Pulmonary artery endothelial cell (primary cell): ENCODE data around the gene VENTX. TPM values are rescaled to one million over a fixed set of nuclear protein-coding genes. Genes with fewer than 3 reads are reported as not detected.
"Not testable (repeated sequence)": the region's sequence is repeated elsewhere in the genome, so short reads cannot be mapped to it uniquely, and the experiment has no call there.

Experiments
- DNase-seq: peaks from one replicate; pipeline ENCODE4 v3.0.0-alpha.2; 2011; ENCODE audit warnings: low read depth, low spot score
- total RNA-seq: library from RNA; depleted of rRNA; stranded (reverse); fragments of >200 nt; gene quantifications from 2 replicates; pipeline ENCODE4 v1.2.3, GENCODE V29; 2014

Gene VENTX
- total RNA-seq, 1 donor from 2014 or later, result not detected

DNA sequence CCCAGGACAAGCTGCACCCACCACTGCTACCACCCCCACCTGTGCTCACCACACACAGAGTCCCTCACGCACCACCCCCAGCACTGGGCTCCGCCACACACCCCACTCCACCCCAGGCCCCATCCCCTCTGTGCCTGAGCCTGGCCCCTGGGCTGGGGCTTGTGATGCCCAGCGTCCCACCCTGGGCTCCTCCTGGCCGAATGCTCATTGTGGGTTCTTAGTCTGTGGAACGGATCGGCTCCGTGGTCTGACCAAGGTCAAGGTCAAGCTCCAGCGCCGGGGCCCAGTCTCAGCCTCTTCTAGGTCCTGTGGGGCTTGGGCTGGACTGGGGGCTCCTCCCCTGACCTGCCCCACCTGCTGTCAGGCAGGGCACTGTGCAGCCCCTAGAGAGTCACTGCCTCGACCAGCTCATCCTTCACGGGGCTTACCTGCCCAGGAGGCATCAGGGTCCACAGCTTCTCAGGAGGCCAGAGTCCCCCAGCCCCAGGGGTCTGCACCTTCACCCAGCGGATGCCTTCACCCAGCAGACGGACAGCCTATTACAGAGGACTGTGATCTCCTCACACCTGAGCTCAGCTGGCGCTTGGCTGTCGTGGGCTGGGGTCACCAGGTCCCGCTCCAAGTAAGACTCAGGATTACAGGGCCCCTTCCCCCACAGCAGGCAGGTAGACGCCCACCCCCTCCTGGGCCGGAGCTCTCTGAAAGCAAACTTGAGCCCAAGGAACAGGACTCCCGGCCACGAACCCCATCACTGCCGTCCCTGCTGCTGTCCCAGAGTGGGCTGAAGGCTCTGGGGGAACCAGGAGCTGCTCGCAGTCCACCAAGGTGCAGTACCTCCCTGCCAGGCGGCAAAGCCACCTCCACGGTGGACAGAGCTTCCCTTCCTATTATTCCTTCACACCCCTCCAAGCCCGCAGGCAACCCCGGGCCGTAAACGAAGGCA lies 22.9 kb upstream of the VENTX start:
- DNase-seq, result no peak

DNA sequence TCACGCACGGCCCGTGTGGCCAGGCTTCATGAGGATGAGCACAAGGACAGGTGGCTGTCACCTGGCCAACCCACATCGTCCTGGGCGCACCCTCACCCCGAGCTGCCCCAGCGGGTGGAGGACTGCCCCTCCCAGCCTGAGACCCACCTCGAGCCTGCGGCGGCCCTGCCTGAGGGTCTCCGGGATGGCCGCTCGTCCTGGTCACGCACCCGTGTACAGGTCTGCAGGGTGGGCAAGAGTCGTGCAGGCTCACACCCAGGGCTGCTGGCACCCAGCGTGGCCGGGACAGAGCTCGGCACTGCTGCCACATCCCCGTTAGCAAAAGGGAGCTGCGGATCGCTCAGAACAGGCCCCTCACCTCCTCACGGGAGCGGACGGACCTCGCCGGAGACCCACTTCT lies 22.1 kb upstream of the VENTX start:
- DNase-seq, result no peak

GRCh38 chr10:133216776-133217175 lies 20.9 kb upstream of the VENTX start:
- no peak for DNase-seq

DNA sequence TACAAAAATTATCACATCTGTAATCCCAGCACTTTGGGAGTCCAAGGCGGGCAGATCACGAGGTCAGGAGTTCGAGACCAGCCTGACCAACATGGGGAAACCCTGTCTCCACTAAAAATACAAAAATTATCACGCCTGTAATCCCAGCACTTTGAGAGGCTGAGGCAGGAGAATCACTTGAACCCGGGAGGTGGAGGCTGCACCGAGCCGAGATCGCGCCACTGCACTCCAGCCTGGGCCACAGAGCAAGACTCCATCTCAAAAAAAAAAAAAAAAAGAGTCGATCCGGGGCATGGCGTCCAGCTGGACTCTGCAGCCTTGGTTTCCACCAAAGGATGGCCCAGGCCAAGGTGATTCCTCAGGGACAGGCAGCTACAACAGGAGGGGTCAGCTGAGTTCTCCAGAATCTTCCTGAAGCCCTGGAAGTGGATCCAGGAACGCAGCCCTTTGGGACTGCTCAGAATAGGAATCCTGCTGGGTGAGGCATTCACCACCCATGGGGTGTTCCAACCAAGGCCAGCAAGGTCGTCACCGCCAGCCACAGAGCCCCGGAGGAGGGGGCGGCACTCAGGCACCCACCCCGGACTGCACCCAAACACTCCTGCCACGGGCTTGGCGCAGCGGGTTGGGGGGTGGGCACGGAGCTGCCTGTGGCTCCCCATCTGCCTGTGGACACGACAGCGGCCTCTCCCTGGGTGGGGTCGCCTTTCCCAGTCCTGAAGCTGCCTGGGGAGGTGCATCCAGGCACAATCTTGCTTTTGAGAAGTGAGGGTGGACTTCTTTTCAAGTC lies 19.7 kb upstream of the VENTX start:
- no peak for DNase-seq

GRCh38 chr10:133218891-133219290 lies 18.8 kb upstream of the VENTX start:
- no peak for DNase-seq

GRCh38 chr10:133219782-133220181 lies 17.9 kb upstream of the VENTX start:
- DNase-seq, result no peak

DNA sequence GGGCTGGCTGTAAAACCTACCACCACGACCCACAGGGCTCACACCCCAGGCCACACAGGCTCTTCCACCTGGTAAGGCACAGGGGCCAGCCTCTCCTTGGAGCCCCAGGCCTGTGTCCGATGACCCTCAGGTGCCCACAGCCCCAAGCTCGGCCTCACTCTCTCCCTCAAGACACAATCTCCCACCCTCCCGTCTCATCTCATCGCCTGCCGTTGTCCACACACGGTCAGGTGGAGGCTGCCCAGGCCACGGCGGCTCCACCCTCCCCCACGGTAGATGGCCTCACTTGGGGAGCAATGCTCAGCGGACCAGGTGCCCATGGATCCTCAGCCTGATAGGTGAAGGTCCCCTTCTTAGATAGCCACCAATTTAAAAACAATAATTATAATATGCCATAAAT lies 16.3 kb upstream of the VENTX start:
- DNase-seq, result no peak

DNA sequence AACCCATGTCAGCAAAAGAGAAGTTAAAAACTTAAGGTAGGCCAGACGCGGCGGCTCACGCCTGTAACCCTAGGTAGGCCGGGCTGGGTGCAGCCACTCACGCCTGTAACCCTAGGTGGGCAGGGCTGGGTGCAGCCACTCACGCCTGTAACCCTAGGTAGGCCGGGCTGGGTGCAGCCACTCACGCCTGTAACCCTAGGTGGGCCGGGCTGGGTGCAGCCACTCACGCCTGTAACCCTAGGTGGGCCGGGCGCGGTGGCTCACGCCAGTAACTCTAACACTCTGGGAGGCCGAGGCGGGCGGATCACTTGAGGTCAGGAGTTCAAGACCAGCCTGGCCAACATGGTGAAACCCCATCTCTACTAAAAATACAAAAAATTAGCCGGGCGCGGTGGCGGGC lies 15.9 kb upstream of the VENTX start:
- not testable (repeated sequence) for DNase-seq

GRCh38 chr10:133224076-133224475 lies 13.6 kb upstream of the VENTX start:
- no peak for DNase-seq

DNA sequence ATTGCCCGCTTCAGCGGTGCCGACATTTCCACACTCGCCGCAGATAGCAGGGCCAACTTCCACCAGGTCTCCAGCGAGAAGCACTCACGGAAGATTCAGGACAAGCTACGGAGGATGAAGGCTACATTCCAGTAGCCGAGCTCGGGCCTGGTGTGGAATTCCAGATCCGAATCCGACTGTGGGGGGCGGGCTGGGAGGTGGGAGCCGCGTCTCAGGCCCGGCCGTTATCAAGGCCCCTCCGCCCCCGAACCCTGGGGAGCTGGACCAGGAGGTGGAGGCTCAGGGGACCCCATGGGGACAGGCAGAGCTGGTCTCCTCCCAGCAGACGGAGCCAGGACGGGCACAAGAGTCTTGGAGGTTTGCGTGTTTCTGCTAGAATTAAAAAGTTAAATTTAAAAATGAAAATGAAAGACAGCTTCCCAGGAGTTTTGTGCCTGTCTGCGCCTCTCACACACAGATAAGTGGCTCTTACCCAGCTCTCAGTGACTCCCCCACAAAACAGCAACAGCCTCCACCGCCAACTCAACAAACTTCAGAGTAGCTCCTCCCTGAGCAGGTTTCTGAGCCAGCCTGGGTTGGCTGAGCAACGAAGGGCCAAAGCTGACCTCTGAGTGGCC lies 12.8 kb upstream of the VENTX start:
- DNase-seq, result no peak

- no peak for DNase-seq
Measured at GRCh38 chr10:133225707-133226191, 11.9 kb upstream of the VENTX start.

DNA sequence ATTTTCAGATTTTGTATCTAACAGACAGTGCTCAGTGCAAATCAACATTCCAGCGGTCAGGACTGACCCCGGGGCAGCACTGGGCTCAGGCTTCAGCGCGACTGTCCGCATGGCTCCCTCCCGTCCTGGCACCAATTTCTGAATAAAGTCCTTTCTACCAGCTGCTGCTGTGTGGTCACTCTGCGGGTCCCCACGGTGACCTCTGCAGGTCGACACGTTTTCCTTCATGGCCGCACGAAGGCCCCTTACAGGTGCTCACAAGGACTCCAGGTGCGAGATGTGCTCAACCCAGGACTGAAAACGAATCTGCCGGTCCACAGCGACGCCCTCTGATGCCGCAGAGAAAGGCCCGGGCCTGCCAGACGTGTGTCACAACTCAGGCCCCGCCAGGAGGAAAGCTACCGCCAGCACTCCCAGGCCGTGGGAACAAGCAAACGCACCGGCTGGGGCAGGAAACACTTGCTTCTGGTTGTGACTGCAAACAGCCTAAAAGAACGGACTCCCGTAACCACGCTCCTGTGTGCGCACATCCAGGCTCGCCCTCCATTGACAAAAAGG lies 11.3 kb upstream of the VENTX start:
- DNase-seq, result no peak

GRCh38 chr10:133227256-133227655 lies 10.4 kb upstream of the VENTX start:
- DNase-seq, result no peak

GRCh38 chr10:133229265-133230043 lies 8.2 kb upstream of the VENTX start:
- no peak for DNase-seq

GRCh38 chr10:133230044-133230361 lies 7.7 kb upstream of the VENTX start, which contains the start of gene UTF1:
Gene UTF1 (plus strand): TSS chr10:133230217. CDS start chr10:133230289, 72 bp downstream.
- no peak for DNase-seq

DNA sequence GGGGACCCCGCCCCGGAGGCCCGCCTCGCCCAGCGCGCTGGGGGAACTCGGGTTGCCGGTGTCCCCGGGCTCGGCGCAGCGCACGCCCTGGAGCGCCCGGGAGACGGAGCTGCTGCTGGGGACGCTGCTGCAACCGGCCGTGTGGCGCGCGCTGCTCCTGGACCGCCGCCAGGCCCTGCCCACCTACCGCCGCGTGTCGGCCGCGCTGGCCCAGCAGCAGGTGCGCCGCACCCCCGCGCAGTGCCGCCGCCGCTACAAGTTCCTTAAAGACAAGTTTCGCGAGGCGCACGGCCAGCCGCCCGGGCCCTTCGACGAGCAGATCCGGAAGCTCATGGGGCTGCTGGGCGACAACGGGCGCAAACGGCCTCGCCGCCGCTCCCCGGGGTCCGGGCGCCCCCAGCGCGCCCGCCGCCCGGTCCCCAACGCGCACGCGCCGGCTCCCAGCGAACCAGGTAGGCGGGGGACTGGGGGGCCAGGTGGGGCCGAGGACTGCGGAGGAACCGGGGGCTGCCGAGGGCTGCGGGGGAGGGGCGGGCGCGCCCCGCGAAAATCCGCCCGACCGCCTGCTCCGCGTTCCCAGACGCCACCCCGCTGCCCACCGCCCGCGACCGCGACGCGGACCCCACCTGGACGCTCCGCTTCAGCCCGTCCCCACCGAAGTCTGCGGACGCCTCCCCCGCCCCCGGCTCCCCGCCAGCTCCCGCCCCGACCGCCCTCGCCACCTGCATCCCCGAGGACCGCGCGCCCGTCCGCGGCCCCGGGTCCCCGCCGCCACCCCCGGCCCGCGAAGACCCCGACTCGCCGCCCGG lies 7.1 kb upstream of the VENTX start:
- DNase-seq, result no peak

- no peak for DNase-seq
Measured at GRCh38 chr10:133231244-133231945, 6.3 kb upstream of the VENTX start.

GRCh38 chr10:133231946-133232574 lies 5.6 kb upstream of the VENTX start:
- DNase-seq, result no peak

DNA sequence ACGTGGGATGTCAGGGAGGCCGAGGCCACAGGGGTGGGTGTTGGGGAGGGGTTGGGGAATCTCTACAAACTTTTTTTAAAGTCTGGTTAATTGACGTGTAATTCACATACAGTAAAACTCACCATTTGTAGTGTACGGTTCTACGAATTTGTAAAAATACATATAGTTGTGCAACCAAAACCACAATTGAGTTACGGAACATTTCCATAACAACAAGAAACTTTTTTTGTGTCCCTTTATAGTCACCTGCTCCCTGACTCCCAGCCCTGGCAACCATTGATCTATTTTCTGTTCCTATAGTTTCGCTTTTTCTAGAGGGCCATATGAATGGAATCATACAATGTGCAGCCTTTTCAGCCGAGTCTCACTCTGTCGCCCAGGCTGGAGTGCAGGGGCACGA lies 2.9 kb upstream of the VENTX start:
- not testable (repeated sequence) for DNase-seq
